ENCODE data around the gene ARL16.

- no peak for TF ChIP-seq REST (IDR thresholded peaks at IDR 0.05; ENCODE audit: insufficient read depth in 1 of 2, low read depth in 2 of 2, low read length in 2 of 2)
- no peak for TF ChIP-seq POLR2AphosphoS5 (IDR thresholded peaks at IDR 0.05; ENCODE audit: low read depth, low read length)
These were observed 26.8 kb downstream of the ARL16 start for GRCh38 chr17:81656835-81657234.
